HepG2 (cell line): ENCODE data around the gene ADARB2.

Experiments
- BCLAF1 ChIP-seq: fragments of 450-650 bp; IDR thresholded peaks from 2 replicates; pipeline ENCODE4 v1.6.1; 2017; ENCODE audit warnings: mild to moderate bottlenecking
- CTCF ChIP-seq: sonication (generic); formaldehyde crosslinking; IDR thresholded peaks from 2 replicates; pipeline ENCODE4 v1.5.0; 2020; ENCODE audit warnings: mild to moderate bottlenecking, missing genetic modification reagents, moderate library complexity
- FOXJ3 ChIP-seq: sonication (generic); formaldehyde crosslinking; IDR thresholded peaks from 2 replicates; pipeline ENCODE4 v1.4.0; 2020; ENCODE audit warnings: missing genetic modification reagents, mild to moderate bottlenecking, borderline replicate concordance
- RBFOX2 ChIP-seq: fragments of 200-400 bp; formaldehyde crosslinking; IDR thresholded peaks from 2 replicates; pipeline ENCODE4 v1.6.1; 2017; ENCODE audit warnings: low read depth, mild to moderate bottlenecking, low read length
- ZNF468 ChIP-seq: sonication (generic); formaldehyde crosslinking; IDR thresholded peaks from 2 replicates; pipeline ENCODE4 v1.8.0; 2022; ENCODE audit warnings: mild to moderate bottlenecking, moderate library complexity, missing genetic modification reagents
- ZNF766 ChIP-seq: sonication (generic); formaldehyde crosslinking; IDR thresholded peaks from 2 replicates; pipeline ENCODE4 v1.5.0; 2020; ENCODE audit warnings: missing genetic modification reagents, borderline replicate concordance

- TF ChIP-seq CTCF (CRISPR knock-in tag) (no peak), RBFOX2 (no peak), ZNF766 (CRISPR knock-in tag) (no peak), FOXJ3 (CRISPR knock-in tag) (no peak), BCLAF1 (no peak), ZNF468 (no peak)
Observed at GRCh38 chr10:1477578-1477977, 259.7 kb downstream of the ADARB2 start.
